ENCODE measurements around the gene PODN.

PODN gene

GRCh38 chr1:53031732-53032131 lies 30.3 kb upstream of the PODN start:
- Histone ChIP-seq H3K18ac (ENCODE audit: low read length) (no peak overlapping the region), H3K79me2 (ENCODE audit: control insufficient read depth, insufficient read depth, low read length) (no peaks in the 10 kb centered on the region), H3K56ac (ENCODE audit: low read length) (no peak overlapping the region), H3K4ac (ENCODE audit: low read depth, low read length) (no peak overlapping the region), H4K8ac (ENCODE audit: low read depth, low read length) (no peak overlapping the region), H2AK5ac (ENCODE audit: low read length) (no peak overlapping the region), H2BK15ac (replicated peaks; ENCODE audit: low read depth) (no peak overlapping the region), H3K4me3 (ENCODE audit: low read length) (no peak overlapping the region), H3K9ac (ENCODE audit: low read length) (no peak overlapping the region), H2BK120ac (ENCODE audit: low read depth, low read length) (no peak overlapping the region), H3K4me2 (ENCODE audit: low read length) (no peak overlapping the region), H3K27ac (ENCODE audit: low read depth, low read length) (no peak overlapping the region), H3K23ac (ENCODE audit: low read length) (no peak overlapping the region), H4K5ac (ENCODE audit: low read length) (no peak overlapping the region), H3K27me3 (ENCODE audit: insufficient read depth, low read length, poor library complexity) (no peaks in the 10 kb centered on the region), H3K4me1 (ENCODE audit: control insufficient read depth, low read depth, low read length) (no peaks in the 10 kb centered on the region), H2BK5ac (ENCODE audit: low read length) (no peak overlapping the region), H3K79me1 (ENCODE audit: low read length) (no peaks in the 10 kb centered on the region), H3K36me3 (ENCODE audit: control insufficient read depth, insufficient read depth, low read length) (no peaks in the 10 kb centered on the region)
- DNase-seq: no peak
- 100% methylated on average over 1 of the region's 1 CpG for WGBS (ENCODE audit: extremely low coverage, insufficient coverage, low lambda C conversion rate)

- Histone ChIP-seq H3K27me3 (ENCODE audit: insufficient read depth, low read length, poor library complexity) (no peaks in the 10 kb centered on the region), H3K9ac (ENCODE audit: low read length) (no peak overlapping the region), H3K79me2 (ENCODE audit: control insufficient read depth, insufficient read depth, low read length) (no peaks in the 10 kb centered on the region), H2AK5ac (ENCODE audit: low read length) (no peak overlapping the region), H3K36me3 (ENCODE audit: control insufficient read depth, insufficient read depth, low read length) (no peaks in the 10 kb centered on the region), H3K56ac (ENCODE audit: low read length) (no peak overlapping the region), H2BK120ac (ENCODE audit: low read depth, low read length) (no peak overlapping the region), H3K4me3 (ENCODE audit: low read length) (no peak overlapping the region), H2BK15ac (replicated peaks; ENCODE audit: low read depth) (no peak overlapping the region), H3K4ac (ENCODE audit: low read depth, low read length) (no peak overlapping the region), H3K18ac (ENCODE audit: low read length) (no peak overlapping the region), H2BK5ac (ENCODE audit: low read length) (no peak overlapping the region), H4K8ac (ENCODE audit: low read depth, low read length) (no peak overlapping the region), H3K23ac (ENCODE audit: low read length) (no peak overlapping the region), H4K5ac (ENCODE audit: low read length) (no peak overlapping the region), H3K79me1 (ENCODE audit: low read length) (no peaks in the 10 kb centered on the region), H3K4me2 (ENCODE audit: low read length) (no peak overlapping the region), H3K4me1 (ENCODE audit: control insufficient read depth, low read depth, low read length) (no peaks in the 10 kb centered on the region), H3K27ac (ENCODE audit: low read depth, low read length) (no peak overlapping the region)
- WGBS (ENCODE audit: extremely low coverage, insufficient coverage, low lambda C conversion rate): no CpG with 5 or more reads among the region's 4 CpGs
- no peak for DNase-seq
These were observed 24.9 kb upstream of the PODN start for GRCh38 chr1:53037159-53037558.

- Histone ChIP-seq H3K9ac (ENCODE audit: low read length) (no peak overlapping the region), H3K18ac (ENCODE audit: low read length) (no peak overlapping the region), H3K36me3 (ENCODE audit: control insufficient read depth, insufficient read depth, low read length) (no peaks in the 10 kb centered on the region), H3K4me3 (ENCODE audit: low read length) (no peak overlapping the region), H3K27ac (ENCODE audit: low read depth, low read length) (no peak overlapping the region), H3K56ac (ENCODE audit: low read length) (no peak overlapping the region), H3K27me3 (ENCODE audit: insufficient read depth, low read length, poor library complexity) (no peaks in the 10 kb centered on the region), H3K23ac (ENCODE audit: low read length) (no peak overlapping the region), H4K5ac (ENCODE audit: low read length) (no peak overlapping the region), H4K8ac (ENCODE audit: low read depth, low read length) (no peak overlapping the region), H2BK15ac (replicated peaks; ENCODE audit: low read depth) (no peak overlapping the region), H3K79me1 (ENCODE audit: low read length) (no peaks in the 10 kb centered on the region), H3K79me2 (ENCODE audit: control insufficient read depth, insufficient read depth, low read length) (no peaks in the 10 kb centered on the region), H3K4ac (ENCODE audit: low read depth, low read length) (no peak overlapping the region), H2AK5ac (ENCODE audit: low read length) (no peak overlapping the region), H2BK120ac (ENCODE audit: low read depth, low read length) (no peak overlapping the region), H2BK5ac (ENCODE audit: low read length) (no peak overlapping the region), H3K4me2 (ENCODE audit: low read length) (no peak overlapping the region), H3K4me1 (ENCODE audit: control insufficient read depth, low read depth, low read length) (no peaks in the 10 kb centered on the region)
- WGBS (ENCODE audit: extremely low coverage, insufficient coverage, low lambda C conversion rate): no CpG with 5 or more reads among the region's 3 CpGs
- no peak for DNase-seq
These were observed 23.4 kb upstream of the PODN start for GRCh38 chr1:53038566-53038965.

GRCh38 chr1:53043271-53043670 lies 18.7 kb upstream of the PODN start:
- H3K36me3 ChIP-seq (ENCODE audit: control insufficient read depth, insufficient read depth, low read length): no peaks in the 10 kb centered on the region
- no peaks in the 10 kb centered on the region for H3K27me3 ChIP-seq (ENCODE audit: insufficient read depth, low read length, poor library complexity)
- no peak overlapping the region for H2AK5ac ChIP-seq (ENCODE audit: low read length)
- no peaks in the 10 kb centered on the region for H3K79me2 ChIP-seq (ENCODE audit: control insufficient read depth, insufficient read depth, low read length)
- H4K5ac ChIP-seq (ENCODE audit: low read length): no peak overlapping the region
- H3K23ac ChIP-seq (ENCODE audit: low read length): no peak overlapping the region
- no peak overlapping the region for H4K8ac ChIP-seq (ENCODE audit: low read depth, low read length)
- H3K4ac ChIP-seq (ENCODE audit: low read depth, low read length): no peak overlapping the region
- H3K4me3 ChIP-seq (ENCODE audit: low read length): no peak overlapping the region
- no peak overlapping the region for H3K9ac ChIP-seq (ENCODE audit: low read length)
- H3K18ac ChIP-seq (ENCODE audit: low read length): no peak overlapping the region
- no peak overlapping the region for H3K4me2 ChIP-seq (ENCODE audit: low read length)
- no peak for DNase-seq
- no peaks in the 10 kb centered on the region for H3K79me1 ChIP-seq (ENCODE audit: low read length)
- H2BK5ac ChIP-seq (ENCODE audit: low read length): no peak overlapping the region
- no peak overlapping the region for H2BK15ac ChIP-seq (replicated peaks; ENCODE audit: low read depth)
- no peak overlapping the region for H3K27ac ChIP-seq (ENCODE audit: low read depth, low read length)
- no peak overlapping the region for H3K56ac ChIP-seq (ENCODE audit: low read length)
- no peak overlapping the region for H2BK120ac ChIP-seq (ENCODE audit: low read depth, low read length)
- no peaks in the 10 kb centered on the region for H3K4me1 ChIP-seq (ENCODE audit: control insufficient read depth, low read depth, low read length)

GRCh38 chr1:53044926-53045325 lies 17.1 kb upstream of the PODN start:
- no peak overlapping the region for H3K27ac ChIP-seq (ENCODE audit: low read depth, low read length)
- H3K4me1 ChIP-seq (ENCODE audit: control insufficient read depth, low read depth, low read length): no peaks in the 10 kb centered on the region
- H3K4me3 ChIP-seq (ENCODE audit: low read length): no peak overlapping the region
- H2BK120ac ChIP-seq (ENCODE audit: low read depth, low read length): no peak overlapping the region
- WGBS (ENCODE audit: extremely low coverage, insufficient coverage, low lambda C conversion rate): no CpG with 5 or more reads among the region's 5 CpGs
- no peak overlapping the region for H3K9ac ChIP-seq (ENCODE audit: low read length)
- H4K5ac ChIP-seq (ENCODE audit: low read length): no peak overlapping the region
- H3K18ac ChIP-seq (ENCODE audit: low read length): no peak overlapping the region
- H4K8ac ChIP-seq (ENCODE audit: low read depth, low read length): no peak overlapping the region
- H3K4me2 ChIP-seq (ENCODE audit: low read length): no peak overlapping the region
- H3K56ac ChIP-seq (ENCODE audit: low read length): no peak overlapping the region
- H3K79me2 ChIP-seq (ENCODE audit: control insufficient read depth, insufficient read depth, low read length): no peaks in the 10 kb centered on the region
- DNase-seq: no peak
- no peak overlapping the region for H3K23ac ChIP-seq (ENCODE audit: low read length)
- no peak overlapping the region for H2BK5ac ChIP-seq (ENCODE audit: low read length)
- no peak overlapping the region for H2BK15ac ChIP-seq (replicated peaks; ENCODE audit: low read depth)
- no peaks in the 10 kb centered on the region for H3K36me3 ChIP-seq (ENCODE audit: control insufficient read depth, insufficient read depth, low read length)
- no peaks in the 10 kb centered on the region for H3K27me3 ChIP-seq (ENCODE audit: insufficient read depth, low read length, poor library complexity)
- H3K79me1 ChIP-seq (ENCODE audit: low read length): no peaks in the 10 kb centered on the region
- no peak overlapping the region for H2AK5ac ChIP-seq (ENCODE audit: low read length)
- no peak overlapping the region for H3K4ac ChIP-seq (ENCODE audit: low read depth, low read length)

- no peak overlapping the region for H2BK120ac ChIP-seq (ENCODE audit: low read depth, low read length)
- no peaks in the 10 kb centered on the region for H3K36me3 ChIP-seq (ENCODE audit: control insufficient read depth, insufficient read depth, low read length)
- H2BK15ac ChIP-seq (replicated peaks; ENCODE audit: low read depth): no peak overlapping the region
- no peaks in the 10 kb centered on the region for H3K4me1 ChIP-seq (ENCODE audit: control insufficient read depth, low read depth, low read length)
- no peak overlapping the region for H2BK5ac ChIP-seq (ENCODE audit: low read length)
- H3K4me3 ChIP-seq (ENCODE audit: low read length): no peak overlapping the region
- no CpG with 5 or more reads among the region's 2 CpGs for WGBS (ENCODE audit: extremely low coverage, insufficient coverage, low lambda C conversion rate)
- no peaks in the 10 kb centered on the region for H3K79me2 ChIP-seq (ENCODE audit: control insufficient read depth, insufficient read depth, low read length)
- no peak overlapping the region for H4K5ac ChIP-seq (ENCODE audit: low read length)
- H2AK5ac ChIP-seq (ENCODE audit: low read length): no peak overlapping the region
- no peak overlapping the region for H3K9ac ChIP-seq (ENCODE audit: low read length)
- DNase-seq: no peak
- H4K8ac ChIP-seq (ENCODE audit: low read depth, low read length): no peak overlapping the region
- no peaks in the 10 kb centered on the region for H3K27me3 ChIP-seq (ENCODE audit: insufficient read depth, low read length, poor library complexity)
- H3K79me1 ChIP-seq (ENCODE audit: low read length): no peaks in the 10 kb centered on the region
- H3K56ac ChIP-seq (ENCODE audit: low read length): no peak overlapping the region
- no peak overlapping the region for H3K4me2 ChIP-seq (ENCODE audit: low read length)
- H3K4ac ChIP-seq (ENCODE audit: low read depth, low read length): no peak overlapping the region
- H3K23ac ChIP-seq (ENCODE audit: low read length): no peak overlapping the region
- no peak overlapping the region for H3K27ac ChIP-seq (ENCODE audit: low read depth, low read length)
- H3K18ac ChIP-seq (ENCODE audit: low read length): no peak overlapping the region
These were observed 15.1 kb upstream of the PODN start for GRCh38 chr1:53046930-53047329.
